ENCODE measurements around the gene C8B.

C8B gene

DNA sequence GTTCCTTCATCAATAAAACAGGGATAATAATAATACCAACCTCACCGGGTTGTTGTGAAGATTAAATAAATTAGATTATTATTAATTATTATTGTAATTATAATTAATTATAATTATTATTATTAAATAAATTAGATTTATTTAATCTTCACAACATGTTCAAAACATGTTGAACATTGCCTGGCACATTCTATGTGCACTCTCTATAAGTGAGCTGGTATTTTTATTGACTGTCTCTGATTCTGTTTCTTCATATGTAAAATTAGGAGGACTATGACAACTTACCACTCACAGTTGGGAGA, 834 bp upstream of the C8B start:
- DNase-seq (ENCODE audit: low read depth) = no peak
- no peak overlapping the region for H3K4me3 ChIP-seq (ENCODE audit: low read length)
- TF ChIP-seq CTCF (conservative IDR thresholded peaks at IDR 0.05; ENCODE audit: low read depth, low read length) = no peak

GRCh38 chr1:56965191-56965590, 624 bp downstream of the C8B start:
- no peak for DNase-seq (ENCODE audit: low read depth)
- H3K4me3 ChIP-seq (ENCODE audit: low read length) = no peak overlapping the region
- no peak for TF ChIP-seq CTCF (conservative IDR thresholded peaks at IDR 0.05; ENCODE audit: low read depth, low read length)

DNA sequence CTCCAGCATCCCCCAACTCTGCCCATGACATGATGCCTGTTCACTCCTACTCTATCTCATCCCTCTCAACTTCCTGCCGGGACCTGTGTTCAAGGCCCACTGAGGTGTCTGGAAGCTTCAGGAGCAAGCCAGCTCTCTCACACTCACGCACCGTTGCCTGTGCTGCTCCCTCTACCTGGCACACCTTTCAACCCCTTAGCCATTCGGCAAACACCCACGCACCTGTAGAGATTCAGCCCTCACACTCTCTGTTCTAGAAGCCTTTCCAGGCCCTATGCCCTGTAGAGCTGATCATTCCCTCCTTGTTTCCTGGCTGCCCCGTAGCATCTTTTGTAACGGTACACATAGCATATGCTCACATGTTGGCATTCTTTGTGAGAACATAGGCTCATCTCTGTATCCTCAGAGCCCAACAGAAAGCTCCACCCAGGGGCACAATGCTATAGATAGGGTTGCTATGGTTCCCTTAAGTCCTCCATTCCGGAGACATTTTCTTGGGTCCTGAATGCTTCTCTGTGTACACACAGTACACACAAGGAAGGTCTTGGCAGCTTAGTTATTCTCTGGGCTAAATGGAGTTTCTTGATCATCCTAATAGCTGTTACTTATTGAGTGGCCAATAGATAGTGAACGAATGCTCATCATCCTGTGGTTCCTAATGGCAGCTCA, 1.3 kb downstream of the C8B start:
- H3K4me3 ChIP-seq (ENCODE audit: low read length) = no peak overlapping the region
- DNase-seq (ENCODE audit: low read depth) = no peak
- no peak for TF ChIP-seq CTCF (conservative IDR thresholded peaks at IDR 0.05; ENCODE audit: low read depth, low read length)

GRCh38 chr1:56963667-56964066, 2.1 kb downstream of the C8B start:
- TF ChIP-seq CTCF (conservative IDR thresholded peaks at IDR 0.05; ENCODE audit: low read depth, low read length) = no peak
- no peak for DNase-seq (ENCODE audit: low read depth)
- no peak overlapping the region for H3K4me3 ChIP-seq (ENCODE audit: low read length)

- no peak overlapping the region for H3K4me3 ChIP-seq (ENCODE audit: low read length)
- TF ChIP-seq CTCF (conservative IDR thresholded peaks at IDR 0.05; ENCODE audit: low read depth, low read length) = no peak
- no peak for DNase-seq (ENCODE audit: low read depth)
These were observed 4.4 kb downstream of the C8B start for GRCh38 chr1:56961426-56961825.

- no peak for TF ChIP-seq CTCF (conservative IDR thresholded peaks at IDR 0.05; ENCODE audit: low read depth, low read length)
- H3K4me3 ChIP-seq (ENCODE audit: low read length) = no peak overlapping the region
- DNase-seq (ENCODE audit: low read depth) = no peak
These were observed 7.3 kb downstream of the C8B start for GRCh38 chr1:56958526-56958925.

DNA sequence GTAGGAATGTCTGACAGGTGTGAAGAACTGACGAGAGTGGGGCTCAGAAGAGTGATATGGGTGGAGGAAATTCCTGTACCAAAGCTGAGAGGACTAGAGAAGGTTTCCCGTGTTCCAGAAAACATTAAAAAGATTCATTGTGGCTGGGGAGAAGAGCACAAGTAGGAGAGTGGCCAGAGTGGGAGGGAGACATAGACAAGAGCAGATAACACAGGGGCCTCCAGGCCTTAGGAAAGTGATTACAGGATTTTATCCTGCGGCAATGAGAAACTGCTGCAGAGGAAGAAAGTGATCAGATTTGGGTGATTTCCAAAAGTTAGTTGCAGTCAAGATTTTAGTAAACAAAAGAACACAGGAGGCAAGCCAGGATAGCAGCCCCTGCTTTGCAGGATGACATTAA, 7.9 kb downstream of the C8B start:
- DNase-seq (ENCODE audit: low read depth) = no peak
- H3K4me3 ChIP-seq (ENCODE audit: low read length) = no peak overlapping the region
- no peak for TF ChIP-seq CTCF (conservative IDR thresholded peaks at IDR 0.05; ENCODE audit: low read depth, low read length)
